Activated gamma-delta T cell treated with anti-CD3 and anti-CD28 coated beads, Interleukin-2, amount 50 U/mL, for 16 hours (primary cell): ENCODE measurements around the gene CABP5.
"Not testable (repeated sequence)": the region's sequence is repeated elsewhere in the genome, so short reads cannot be mapped to it uniquely, and the experiment has no call there.

Source experiments
- DNase-seq: peaks from one replicate; pipeline ENCODE4 v3.0.0-alpha.2; 2020; ENCODE audit warnings: low read depth

The CABP5 gene

DNA sequence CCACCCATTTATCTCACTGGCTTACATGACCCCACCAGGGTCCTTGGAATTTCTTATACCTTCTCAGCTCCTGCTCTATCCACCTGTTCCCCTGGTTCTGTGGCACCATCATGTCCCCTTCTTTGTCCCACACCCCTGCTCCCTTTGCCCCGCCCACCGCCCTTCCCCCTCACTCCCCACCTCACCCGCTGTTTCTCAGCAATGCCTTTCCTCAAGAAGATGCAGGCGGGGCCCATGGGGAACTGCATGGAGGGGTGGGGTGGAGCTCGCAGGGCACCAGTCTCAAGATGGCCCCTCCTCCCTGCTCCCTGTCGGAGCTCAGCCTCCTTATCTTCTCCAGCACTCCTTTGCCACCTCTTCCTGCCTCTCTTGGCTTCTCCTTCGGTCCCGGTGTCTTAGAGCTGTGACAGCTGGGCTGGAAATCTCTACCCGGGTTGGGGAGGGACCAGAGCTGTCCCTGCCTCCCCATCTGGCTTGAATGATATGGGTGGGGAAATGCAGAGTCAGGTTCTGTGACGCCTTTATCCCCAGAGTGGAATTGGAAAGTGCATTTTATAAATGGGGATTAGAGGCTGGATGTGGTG lies at the start of gene CABP5:
Gene CABP5, minus strand, starts transcription at position 405 of the 584 bp plus-strand sequence. Its CDS starts 157 bp downstream, at position 248.
- DNase-seq: no peak

DNA sequence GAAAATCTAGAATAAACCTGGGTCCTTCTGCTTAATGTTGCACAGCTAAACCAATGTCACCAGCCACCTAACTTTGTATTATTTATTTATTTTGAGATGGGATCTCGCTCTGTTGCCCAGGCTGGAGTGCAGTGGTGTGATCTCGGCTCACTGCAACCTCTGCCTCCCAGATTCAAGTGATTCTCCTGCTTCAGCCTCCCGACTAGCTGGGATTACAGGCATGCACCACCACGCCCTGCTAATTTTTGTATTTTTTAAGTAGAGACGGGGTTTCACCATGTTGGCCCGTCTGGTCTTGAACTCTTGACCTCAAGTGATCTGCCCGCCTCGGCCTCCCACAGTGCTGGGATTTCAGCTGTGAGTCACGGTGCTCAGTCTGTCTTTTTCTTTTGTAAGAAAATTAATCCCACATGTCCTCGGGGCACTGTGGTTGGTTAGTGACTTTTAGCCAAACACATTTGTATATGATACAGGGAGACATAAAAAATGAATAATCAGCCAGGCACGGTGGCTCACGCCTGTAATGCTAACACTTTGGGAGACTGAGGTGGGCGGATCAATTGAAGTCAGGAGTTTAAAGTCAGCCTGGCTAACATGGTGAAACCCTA lies 47.3 kb upstream of the CABP5 start:
- not testable (repeated sequence) for DNase-seq

DNA sequence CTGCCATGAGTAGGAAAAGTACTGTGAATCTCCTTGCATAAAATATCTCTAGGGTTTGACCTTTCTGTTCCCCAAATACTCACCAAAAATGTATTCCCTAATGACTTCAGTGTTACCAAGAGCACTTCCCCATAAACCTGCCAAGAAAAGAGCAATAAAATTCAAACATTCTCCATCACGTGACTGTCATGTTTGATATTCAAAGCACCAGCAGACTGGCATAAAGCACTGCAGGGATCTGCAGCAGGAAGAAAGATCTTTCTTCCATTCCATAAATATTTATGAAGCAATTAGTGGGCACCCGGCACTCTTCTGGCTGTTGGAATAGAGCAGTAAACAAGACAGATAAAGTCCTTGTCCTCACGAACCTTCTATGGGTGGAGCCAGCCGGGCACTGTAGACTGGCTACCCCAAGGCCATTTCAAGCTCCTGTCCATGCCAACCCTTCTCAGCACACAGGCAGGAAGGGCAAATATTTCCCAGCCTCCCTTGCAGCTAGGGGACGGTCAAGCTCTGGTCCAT lies 46.5 kb upstream of the CABP5 start:
- no peak for DNase-seq

DNA sequence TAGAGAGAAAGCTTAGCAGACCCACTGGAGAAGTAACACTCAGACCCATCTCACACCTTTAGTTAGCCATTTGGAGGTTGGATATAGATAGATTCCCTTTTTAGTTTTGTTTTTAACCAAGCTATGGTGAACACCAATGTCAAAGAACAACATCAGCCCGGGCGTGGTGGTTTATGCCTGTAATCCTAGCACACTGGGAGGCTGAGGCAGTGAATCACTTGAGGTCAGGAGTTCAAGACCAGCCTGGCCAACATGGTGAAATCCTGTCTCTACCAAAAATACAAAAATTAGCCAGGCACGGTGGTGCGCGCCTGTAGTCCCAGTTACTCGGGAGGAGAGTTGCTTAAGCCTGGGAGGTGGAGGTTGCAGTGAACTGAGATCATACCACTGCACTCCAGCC lies 45.1 kb upstream of the CABP5 start:
- DNase-seq: not testable (repeated sequence)

DNA sequence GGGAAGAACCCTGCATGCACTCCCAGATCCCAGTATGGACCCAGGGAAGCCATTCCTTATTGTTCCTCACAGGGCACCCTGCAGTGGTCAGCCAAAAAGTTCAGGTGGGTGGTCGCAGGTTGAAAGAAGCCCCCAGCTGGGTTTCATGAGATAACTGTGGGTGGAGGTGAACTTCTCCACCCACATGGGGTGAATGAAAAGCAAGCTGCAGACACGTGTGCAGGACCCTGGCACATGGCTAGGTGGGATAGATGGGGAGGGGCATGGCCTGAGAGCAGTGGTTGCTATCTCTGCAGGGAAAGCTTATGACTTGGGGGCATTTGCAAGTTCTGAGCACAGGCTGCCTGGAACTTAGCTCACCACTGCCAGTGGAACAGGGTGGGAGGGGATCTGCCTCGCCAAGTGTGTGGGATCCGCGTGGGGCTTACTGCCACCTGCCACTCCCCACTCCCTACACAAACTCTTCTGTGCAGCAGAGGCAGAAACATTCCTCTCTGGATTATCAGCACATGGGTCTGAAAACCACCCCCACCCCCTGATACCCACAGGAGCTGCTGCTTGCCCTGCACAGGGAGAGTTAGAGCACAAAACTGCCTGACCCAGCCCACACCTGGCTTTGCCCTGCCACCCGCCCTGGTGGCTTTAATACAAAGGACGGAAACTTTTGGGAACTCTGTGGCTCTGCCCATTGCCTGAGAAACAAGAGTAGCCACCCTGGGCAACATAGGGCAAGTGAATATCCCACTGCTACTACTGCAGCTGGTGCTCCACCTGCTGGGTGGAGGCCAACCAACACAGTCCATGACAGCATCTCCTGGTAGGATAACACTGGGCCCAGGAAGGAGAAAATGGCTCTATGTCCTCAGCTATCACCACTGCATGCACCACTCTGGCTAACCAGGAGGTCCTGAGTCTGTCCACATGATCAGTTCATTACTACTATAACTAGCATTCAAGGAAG lies 42.3 kb upstream of the CABP5 start:
- no peak for DNase-seq

DNA sequence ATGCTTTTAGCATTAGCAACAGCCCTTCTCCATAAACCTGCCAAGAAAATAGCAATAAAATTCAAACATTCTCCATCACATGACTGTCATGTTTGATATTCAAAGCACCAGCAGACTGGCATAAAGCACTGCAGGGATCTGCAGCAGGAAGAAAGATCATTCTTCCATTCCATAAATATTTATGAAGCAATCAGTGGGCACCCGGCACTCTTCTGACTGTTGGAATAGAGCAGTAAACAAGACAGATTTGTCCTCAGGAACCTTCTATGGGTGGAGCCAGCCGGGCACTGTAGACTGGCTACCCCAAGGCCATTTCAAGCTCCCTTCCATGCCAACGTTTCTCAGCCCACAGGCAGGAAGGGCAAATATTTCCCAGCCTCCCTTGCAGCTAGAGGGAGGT lies 41.2 kb upstream of the CABP5 start:
- no peak for DNase-seq

DNA sequence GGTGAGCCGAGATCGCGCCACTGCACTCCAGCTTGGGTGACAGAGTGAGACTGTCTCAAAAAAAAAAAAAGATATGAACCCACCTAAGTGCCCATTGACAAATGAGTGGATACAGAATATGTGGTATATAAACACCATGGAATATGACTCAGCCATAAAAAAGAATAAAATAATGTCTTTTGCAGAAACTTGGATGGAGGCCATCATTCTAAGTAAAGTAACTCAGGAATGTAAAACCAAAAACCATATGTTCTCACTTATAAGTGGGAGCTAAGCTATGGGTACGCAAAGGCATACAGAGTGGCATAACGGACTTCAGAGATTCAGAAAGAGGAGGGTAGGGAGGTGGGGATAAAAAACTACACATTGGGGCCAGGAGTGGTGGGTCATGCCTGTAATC lies 37.2 kb upstream of the CABP5 start:
- no peak for DNase-seq

DNA sequence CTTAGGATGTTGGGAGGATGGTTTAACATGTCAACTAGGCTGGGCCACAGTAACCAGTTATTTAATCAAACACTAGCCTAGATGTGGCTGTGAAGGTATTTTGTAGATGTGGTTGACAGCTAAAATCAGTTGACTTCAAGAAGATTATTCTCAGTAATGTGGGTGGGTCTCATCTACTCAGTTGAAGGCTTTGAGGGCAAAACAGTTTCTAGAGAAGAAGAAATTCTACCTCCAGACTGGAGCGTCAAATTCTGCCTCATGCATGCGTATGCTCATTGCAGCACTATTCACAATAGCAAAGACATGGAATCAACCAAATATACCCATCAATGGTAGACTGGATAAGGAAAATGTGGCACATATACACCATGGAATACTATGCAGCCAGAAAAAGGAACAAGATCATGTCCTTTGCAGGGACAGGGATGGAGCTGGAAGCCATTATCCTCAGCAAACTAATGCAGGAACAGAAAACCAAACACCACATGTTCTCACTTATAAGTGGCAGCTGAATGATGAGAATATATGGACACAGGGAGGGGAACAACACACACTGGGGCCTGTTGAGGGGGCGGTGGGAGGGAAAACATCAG lies 26.4 kb upstream of the CABP5 start:
- not testable (repeated sequence) for DNase-seq

DNA sequence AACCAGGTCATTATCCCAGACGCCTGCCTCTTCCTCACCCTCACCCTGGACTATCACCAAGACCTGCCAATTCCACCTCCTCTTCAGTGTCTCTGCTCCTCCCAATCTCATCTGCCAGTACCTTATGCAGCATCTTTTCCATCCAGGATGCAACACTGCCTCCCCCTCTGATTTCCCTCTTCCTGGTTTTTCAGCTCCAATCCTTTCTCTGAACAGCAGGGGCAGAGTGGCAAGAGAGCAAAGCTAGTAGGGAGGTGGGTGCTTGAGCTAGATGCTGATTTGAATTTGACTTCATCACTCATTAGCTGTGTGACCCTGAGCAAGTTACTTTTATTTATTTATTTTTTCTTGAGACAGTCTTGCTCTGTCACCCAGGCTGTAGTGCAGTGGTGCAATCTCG lies 25.6 kb upstream of the CABP5 start:
- no peak for DNase-seq

DNA sequence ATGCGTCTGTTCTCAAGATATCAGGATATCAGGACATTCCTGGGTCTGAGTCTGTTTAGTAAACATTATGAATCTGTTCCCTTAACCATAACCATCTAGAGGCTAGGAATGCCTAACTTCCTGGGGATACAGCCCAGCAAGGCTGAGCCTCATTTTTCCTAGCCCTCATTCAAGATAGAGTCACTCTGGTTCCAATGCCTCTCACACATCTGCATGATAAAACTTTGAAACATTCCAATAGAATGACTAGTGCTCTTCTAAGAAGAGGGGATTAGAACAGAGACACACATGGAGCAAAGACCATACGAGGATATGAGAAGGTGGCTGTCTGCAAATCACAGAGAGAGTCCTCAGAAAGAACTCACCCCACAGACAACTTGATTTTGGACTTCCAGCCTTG lies 20.6 kb upstream of the CABP5 start:
- no peak for DNase-seq

DNA sequence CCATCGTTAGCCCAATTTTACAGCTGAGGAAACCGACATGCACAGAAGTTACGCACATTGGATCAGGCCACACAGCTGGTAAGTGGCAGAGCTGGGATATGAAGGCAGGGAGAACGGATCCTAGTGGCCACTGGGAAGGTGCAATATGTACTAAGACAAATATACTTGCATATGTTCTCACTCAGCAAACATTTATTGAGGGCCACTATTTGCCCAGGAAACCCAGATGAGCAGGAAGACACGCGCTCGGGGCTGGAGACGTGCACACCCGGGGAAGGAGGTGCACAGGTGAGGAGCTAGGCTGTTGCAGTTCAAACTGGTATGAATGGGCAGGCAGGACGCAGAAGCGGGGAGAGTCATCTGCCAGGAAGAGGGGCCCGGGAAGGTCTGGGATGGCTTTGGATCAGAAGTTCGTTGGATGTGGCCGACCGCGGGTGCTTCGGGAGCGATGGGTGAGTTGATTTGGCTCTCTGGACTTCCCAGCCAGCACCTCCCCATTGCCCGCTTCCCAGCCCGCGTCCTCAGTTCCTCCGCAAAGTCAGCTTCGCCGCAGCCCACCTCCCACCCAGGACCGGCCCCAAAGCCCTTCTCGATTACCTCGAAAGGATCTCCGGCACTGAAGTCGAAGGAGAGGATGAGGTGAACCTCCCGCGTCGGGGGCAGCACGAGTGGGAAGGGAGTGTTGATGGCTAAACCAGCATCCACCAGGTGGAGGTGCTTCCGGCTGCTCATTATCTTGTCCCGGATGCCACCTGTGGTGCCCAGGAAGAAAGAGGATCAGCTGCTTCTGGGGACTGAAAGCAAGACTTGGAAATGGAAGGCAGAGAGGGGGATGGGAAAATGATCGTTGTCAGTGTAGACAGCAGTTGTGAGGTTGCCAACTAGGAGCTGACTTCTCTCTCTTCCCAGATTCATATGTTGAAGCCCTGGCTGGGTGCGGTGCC lies 17.8 kb upstream of the CABP5 start:
- no peak for DNase-seq

DNA sequence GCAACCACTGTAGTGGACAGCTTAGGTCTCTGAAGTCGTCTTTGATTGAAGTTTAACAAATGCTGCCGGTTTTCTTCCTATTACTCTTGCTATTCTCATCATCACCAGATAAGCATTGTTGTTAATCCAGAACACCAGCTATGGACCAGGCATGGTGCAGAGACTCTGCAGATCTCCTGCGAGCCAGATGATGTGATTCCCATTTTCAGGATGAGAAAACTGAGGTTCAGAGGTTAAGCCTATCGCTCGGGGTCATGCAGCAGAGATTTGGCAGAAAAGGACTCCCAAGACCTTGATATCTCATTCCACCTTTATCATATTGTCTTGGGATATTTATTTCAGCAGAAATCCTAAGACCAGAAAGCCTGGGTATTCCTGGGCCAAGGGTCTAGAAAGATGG lies 16.5 kb upstream of the CABP5 start:
- no peak for DNase-seq

DNA sequence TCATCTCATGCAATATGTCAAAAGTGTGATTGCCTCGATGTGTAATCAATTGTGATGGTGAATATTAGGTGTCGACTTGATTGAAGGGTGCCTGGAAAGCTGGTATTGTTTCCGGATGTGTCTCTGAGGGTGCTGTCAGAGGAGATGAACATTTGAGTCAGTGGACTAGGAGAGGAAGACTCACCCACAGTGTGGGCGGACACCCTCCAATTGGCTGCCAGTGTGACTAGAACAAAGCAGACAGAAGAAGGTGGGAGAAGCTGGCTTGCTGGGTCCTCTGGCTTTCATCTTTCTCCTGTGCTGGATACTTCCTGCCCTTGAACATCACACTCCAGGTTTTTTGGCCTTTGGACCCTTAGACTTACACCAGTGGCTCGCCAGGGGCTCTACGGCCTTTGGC lies 15.5 kb upstream of the CABP5 start:
- DNase-seq: no peak

DNA sequence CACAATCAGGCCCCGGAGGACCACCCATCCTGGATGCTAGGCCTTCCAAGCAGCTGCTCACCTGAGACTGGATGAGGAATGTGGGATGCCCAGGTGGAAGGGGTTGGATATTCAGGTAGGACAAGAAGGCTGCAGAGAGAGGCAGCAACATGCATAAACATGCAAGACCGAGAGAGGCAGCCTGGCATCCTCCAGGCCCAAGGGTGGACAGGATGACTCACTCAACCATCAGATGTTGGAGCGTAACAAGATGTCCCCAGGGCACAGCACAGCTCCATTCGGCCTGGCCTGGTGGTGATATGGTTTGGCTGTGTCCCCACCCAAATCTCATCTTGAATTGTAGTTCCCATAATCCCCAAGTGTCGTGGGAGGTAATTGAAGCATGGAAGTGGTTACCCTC lies 10.0 kb upstream of the CABP5 start:
- no peak for DNase-seq

DNA sequence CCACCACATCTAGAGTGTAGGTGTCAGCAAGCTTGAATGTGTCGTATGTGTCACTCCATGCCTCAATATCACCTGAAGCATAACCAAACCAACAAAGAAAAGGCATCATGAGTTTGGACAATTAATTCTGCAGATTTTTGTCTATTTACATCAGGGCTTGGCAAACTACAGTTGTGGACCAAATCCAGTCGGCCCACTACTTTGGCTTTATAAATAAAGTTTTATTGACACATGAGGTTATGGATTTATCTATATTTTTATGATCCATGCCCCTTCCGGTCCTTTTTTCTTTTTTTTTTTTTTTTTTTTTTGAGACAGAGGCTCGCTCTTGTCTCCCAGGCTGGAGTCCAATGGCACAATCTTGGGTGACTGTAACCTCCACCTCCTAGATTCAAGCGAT lies 9.2 kb upstream of the CABP5 start:
- no peak for DNase-seq

DNA sequence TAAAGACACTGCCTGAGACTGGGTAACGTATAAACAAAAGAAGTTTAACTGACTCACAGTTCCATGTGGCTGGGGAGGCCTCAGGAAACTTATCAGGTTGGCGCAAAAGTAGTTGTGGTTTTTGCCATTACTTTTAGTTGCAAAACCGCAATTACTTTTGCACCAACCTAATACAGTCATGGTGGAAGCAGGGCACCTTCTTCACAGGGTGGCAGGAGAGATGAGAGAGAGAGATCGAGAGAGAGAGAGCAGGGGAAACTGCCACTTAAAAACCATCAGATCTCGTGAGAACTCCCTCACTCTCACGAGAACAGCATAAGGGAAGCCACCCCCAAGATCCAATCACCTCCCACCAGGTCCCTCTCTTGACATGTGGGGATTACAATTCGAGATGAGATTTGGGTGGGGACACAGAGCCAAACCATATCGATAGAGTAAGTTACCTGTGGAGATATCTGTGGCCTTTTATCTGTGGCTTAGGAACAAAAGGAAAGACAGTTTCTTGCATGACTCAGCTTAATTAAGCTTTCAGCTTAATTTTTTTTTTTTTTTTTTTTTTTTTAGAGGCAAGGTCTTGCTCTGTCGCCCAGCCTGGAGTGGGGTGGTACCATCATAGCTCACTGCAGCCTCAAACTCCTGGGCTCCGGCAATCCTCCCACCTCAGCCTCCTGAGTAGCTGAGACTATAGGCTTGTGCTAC lies 7.6 kb upstream of the CABP5 start:
- no peak for DNase-seq

DNA sequence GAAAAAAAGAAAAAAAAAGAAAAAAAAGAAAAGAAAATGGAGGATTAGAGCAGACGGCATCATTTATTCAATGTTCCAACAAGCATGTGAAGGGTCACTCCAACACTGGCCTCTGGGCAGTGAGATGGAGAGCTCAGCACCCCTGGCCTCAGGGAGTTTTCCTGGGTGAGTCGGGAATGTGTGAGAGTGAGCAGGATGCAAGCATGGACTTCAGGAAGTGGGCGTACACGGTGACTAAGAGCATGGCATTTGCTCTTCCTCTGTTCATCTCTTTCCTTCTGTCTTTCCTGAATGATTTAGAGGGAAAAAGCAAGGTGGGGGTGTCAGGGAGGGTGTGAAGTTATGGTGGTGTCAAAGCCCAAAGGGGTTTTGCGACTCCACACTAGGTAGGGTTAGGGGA lies 682 bp upstream of the CABP5 start:
- DNase-seq: no peak

DNA sequence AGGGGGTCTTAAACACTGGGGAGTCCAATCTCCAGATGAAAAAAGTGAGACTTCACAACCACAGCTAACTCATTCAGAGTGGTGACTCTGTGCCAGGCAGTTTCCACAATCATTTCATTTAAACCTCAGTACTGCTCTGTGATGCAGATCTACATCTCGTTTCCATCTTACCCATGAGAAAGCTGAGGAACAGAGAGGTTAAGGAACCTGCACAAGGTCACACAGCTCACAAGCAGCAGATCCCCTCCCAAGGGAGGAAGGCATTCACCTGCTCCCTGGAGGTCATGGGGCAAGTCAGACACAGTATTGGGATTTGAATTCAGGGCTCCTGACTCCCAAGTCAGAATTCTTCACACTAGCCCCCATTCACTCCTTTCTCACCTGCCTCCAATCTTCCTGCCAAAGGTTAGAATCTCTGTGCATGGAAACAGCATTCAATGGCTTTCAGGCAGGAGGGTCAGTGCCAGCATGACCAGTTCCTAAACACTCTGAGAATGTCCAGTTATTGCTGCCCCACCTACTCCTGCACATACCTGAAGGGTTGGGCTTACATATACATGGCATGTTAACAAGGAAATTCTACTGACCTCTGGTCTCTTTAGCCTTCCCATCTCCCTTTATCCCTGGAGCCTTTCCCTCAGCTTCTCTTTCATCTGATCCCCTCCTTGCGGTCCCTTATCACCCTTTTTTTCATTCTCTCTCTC lies 1.9 kb downstream of the CABP5 start:
- no peak for DNase-seq

DNA sequence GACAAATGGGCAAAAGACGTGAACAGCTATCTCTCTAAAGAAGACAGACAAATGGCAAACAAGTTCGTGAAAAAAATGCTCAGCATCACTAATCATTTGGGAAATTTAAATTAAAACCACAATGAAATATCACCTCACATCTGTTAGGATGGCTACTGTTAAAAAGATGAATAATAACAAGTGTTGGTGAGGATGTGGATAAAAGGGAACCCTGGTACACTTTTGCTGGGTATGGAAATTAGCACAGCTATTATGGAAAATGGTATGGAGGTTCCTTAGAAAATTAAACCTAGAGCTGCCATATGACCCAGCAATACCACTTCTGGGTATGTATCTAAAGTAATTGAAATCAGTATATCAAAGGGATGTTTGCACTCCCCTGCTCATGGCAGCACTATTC lies 7.1 kb downstream of the CABP5 start:
- no peak for DNase-seq

DNA sequence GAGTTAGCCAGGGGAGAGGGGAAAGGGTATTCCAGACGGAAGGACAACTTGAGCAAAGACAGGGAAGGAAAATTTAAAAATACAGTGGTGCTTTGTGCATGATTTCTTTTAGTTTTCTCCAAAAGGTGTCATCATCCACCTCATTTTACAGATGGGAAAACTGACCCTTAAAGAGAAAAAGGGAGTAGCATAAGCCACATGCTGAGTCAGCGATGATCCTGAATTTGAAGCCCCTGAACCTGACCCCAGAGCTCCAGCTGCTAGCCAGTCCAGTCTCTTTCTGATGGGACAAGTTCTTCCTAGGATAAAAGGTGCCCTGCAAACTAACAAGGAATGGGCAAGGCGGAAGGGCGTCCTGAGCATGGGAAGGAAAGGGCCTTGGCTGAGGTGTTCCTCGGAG lies 10.3 kb downstream of the CABP5 start:
- DNase-seq: no peak
